ENCODE data around the gene DNMT1. TPM values are rescaled to one million over a fixed set of nuclear protein-coding genes. Genes with fewer than 3 reads are reported as not detected.
"Not testable (repeated sequence)": the region's sequence is repeated elsewhere in the genome, so short reads cannot be mapped to it uniquely, and the experiment has no call there.

DNMT1 gene
- polyA plus RNA-seq, 3 donors = 8.3 to 41.1 (median 27.0) TPM

- WGBS, 3 donors = 0 to 2% (median 1%) methylated on average over 30 of the region's 30 CpGs
- H3K27ac ChIP-seq (ENCODE audit: low read depth, low read length) = no peak overlapping the region
These were observed 808 bp downstream of the DNMT1 start for GRCh38 chr19:10193790-10194499.

GRCh38 chr19:10192922-10193321, 1.8 kb downstream of the DNMT1 start:
- WGBS, 3 donors = 92 to 94% (median 94%) methylated on average over 6 of the region's 6 CpGs
- no peak overlapping the region for H3K27ac ChIP-seq (ENCODE audit: low read depth, low read length)

GRCh38 chr19:10191347-10191746, 3.4 kb downstream of the DNMT1 start:
- H3K27ac ChIP-seq (ENCODE audit: low read depth, low read length) = no peak overlapping the region
- 51 to 85% (median 72%) methylated on average over 2 of the region's 2 CpGs for WGBS, 3 donors

GRCh38 chr19:10190026-10190425, 4.7 kb downstream of the DNMT1 start:
- 93 to 94% (median 93%) methylated on average over 5 of the region's 5 CpGs for WGBS, 3 donors
- no peak overlapping the region for H3K27ac ChIP-seq (ENCODE audit: low read depth, low read length)

GRCh38 chr19:10189616-10190015, 5.1 kb downstream of the DNMT1 start:
- WGBS, 3 donors = 87 to 88% (median 88%) methylated on average over 5 of the region's 5 CpGs

GRCh38 chr19:10187315-10187714, 7.4 kb downstream of the DNMT1 start:
- WGBS, 3 donors = 89 to 94% (median 91%) methylated on average over 11 of the region's 11 CpGs

More at GRCh38 chr19:10189616-10190015, 5.1 kb downstream of the DNMT1 start:
- no peak overlapping the region for H3K27ac ChIP-seq (ENCODE audit: low read depth, low read length)

GRCh38 chr19:10184636-10185035, 10.1 kb downstream of the DNMT1 start:
- WGBS, 3 donors = 94 to 96% (median 94%) methylated on average over 5 of the region's 5 CpGs
- H3K27ac ChIP-seq (ENCODE audit: low read depth, low read length) = no peak overlapping the region

More at GRCh38 chr19:10187315-10187714, 7.4 kb downstream of the DNMT1 start:
- H3K27ac ChIP-seq (ENCODE audit: low read depth, low read length) = no peak overlapping the region

- H3K27ac ChIP-seq (ENCODE audit: low read depth, low read length) = no peak overlapping the region
- WGBS, 3 donors = 82 to 94% (median 83%) methylated on average over 3 of the region's 3 CpGs
These were observed 10.8 kb downstream of the DNMT1 start for GRCh38 chr19:10183926-10184325.

GRCh38 chr19:10182847-10183246, 11.9 kb downstream of the DNMT1 start:
- WGBS, 3 donors = 90 to 93% (median 92%) methylated on average over 10 of the region's 10 CpGs

GRCh38 chr19:10182076-10182475, 12.7 kb downstream of the DNMT1 start:
- 93 to 99% (median 94%) methylated on average over 1 of the region's 1 CpG for WGBS, 3 donors
- no peak overlapping the region for H3K27ac ChIP-seq (ENCODE audit: low read depth, low read length)

More at GRCh38 chr19:10182847-10183246, 11.9 kb downstream of the DNMT1 start:
- no peak overlapping the region for H3K27ac ChIP-seq (ENCODE audit: low read depth, low read length)

- WGBS, 3 donors = 76 to 84% (median 76%) methylated on average over 7 of the region's 7 CpGs
- no peak overlapping the region for H3K27ac ChIP-seq (ENCODE audit: low read depth, low read length)
These were observed 14.3 kb downstream of the DNMT1 start for GRCh38 chr19:10180459-10180858.

- WGBS, 3 donors = 91 to 96% (median 96%) methylated on average over 6 of the region's 6 CpGs
- not testable (repeated sequence) for H3K27ac ChIP-seq (ENCODE audit: low read depth, low read length)
These were observed 14.7 kb downstream of the DNMT1 start for GRCh38 chr19:10180024-10180423.

GRCh38 chr19:10173527-10173926, 21.2 kb downstream of the DNMT1 start:
- no peak overlapping the region for H3K27ac ChIP-seq (ENCODE audit: low read depth, low read length)
- WGBS, 3 donors = 87 to 92% (median 89%) methylated on average over 9 of the region's 9 CpGs

- no peak overlapping the region for H3K27ac ChIP-seq (ENCODE audit: low read depth, low read length)
- WGBS, 3 donors = 89 to 92% (median 91%) methylated on average over 2 of the region's 2 CpGs
These were observed 26.3 kb downstream of the DNMT1 start for GRCh38 chr19:10168386-10168948.

GRCh38 chr19:10167459-10167858, 27.3 kb downstream of the DNMT1 start:
- H3K27ac ChIP-seq (ENCODE audit: low read depth, low read length) = no peak overlapping the region
- 86 to 96% (median 93%) methylated on average over 6 of the region's 6 CpGs for WGBS, 3 donors

GRCh38 chr19:10166501-10166900, 28.3 kb downstream of the DNMT1 start:
- 93 to 96% (median 96%) methylated on average over 10 of the region's 10 CpGs for WGBS, 3 donors
- H3K27ac ChIP-seq (ENCODE audit: low read depth, low read length) = not testable (repeated sequence)

GRCh38 chr19:10166046-10166445, 28.7 kb downstream of the DNMT1 start:
- 87 to 93% (median 91%) methylated on average over 5 of the region's 5 CpGs for WGBS, 3 donors
- H3K27ac ChIP-seq (ENCODE audit: low read depth, low read length) = no peak overlapping the region

GRCh38 chr19:10163536-10163935, 31.2 kb downstream of the DNMT1 start:
- H3K27ac ChIP-seq (ENCODE audit: low read depth, low read length) = no peak overlapping the region
- WGBS, 3 donors = 90 to 100% (median 96%) methylated on average over 3 of the region's 3 CpGs

- no peak overlapping the region for H3K27ac ChIP-seq (ENCODE audit: low read depth, low read length)
- WGBS, 3 donors = 91 to 96% (median 95%) methylated on average over 16 of the region's 16 CpGs
These were observed 35.1 kb downstream of the DNMT1 start for GRCh38 chr19:10159610-10160009.

GRCh38 chr19:10158485-10158884, 36.3 kb downstream of the DNMT1 start:
- H3K27ac ChIP-seq (ENCODE audit: low read depth, low read length) = no peak overlapping the region
- WGBS, 3 donors = 94 to 99% (median 96%) methylated on average over 7 to 11 of the region's 11 CpGs
